NB4 (cell line): ENCODE measurements around the gene CLTA.

Source experiments
- CTCF ChIP-seq: IDR thresholded peaks from one replicate; pipeline ENCODE4 v1.5.1; 2012; ENCODE audit warnings: low read depth, low read length
- POLR2A ChIP-seq: IDR thresholded peaks from 2 replicates; pipeline ENCODE4 v1.6.1; 2011; ENCODE audit warnings: mild to moderate bottlenecking; ENCODE audit not compliant: insufficient read length; ENCODE audit errors: extremely low read depth

- no peak for TF ChIP-seq CTCF
- no peak for TF ChIP-seq POLR2A
These were observed 16.0 kb upstream of the CLTA start for GRCh38 chr9:36174731-36175130.
